Activated naive CD4-positive, alpha-beta T cell treated with anti-CD3 and anti-CD28 coated beads, Interleukin-2, amount 50 U/mL, for 24 hours (primary cell): ENCODE results near the gene HSPA2.
A peak's percentile ranks its signal among the peaks of the same experiment; 100 is the strongest.
"Not testable (repeated sequence)": the region's sequence is repeated elsewhere in the genome, so short reads cannot be mapped to it uniquely, and the experiment has no call there.

Experiments used
- H3K27ac Mint-ChIP-seq: one replicate; pipeline ENCODE4 v1.8.0; 2021; ENCODE audit warnings: mild to moderate bottlenecking, mixed read lengths
- H3K27me3 Mint-ChIP-seq: one replicate; pipeline ENCODE4 v1.8.0; 2021; ENCODE audit warnings: mixed read lengths
- H3K36me3 Mint-ChIP-seq: one replicate; pipeline ENCODE4 v1.8.0; 2021; ENCODE audit warnings: mixed read lengths
- H3K4me1 Mint-ChIP-seq: one replicate; pipeline ENCODE4 v1.8.0; 2021; ENCODE audit warnings: mixed read lengths
- H3K4me3 Mint-ChIP-seq: one replicate; pipeline ENCODE4 v1.8.0; 2021; ENCODE audit warnings: mild to moderate bottlenecking, mixed read lengths
- H3K9me3 Mint-ChIP-seq: one replicate; pipeline ENCODE4 v1.8.0; 2021; ENCODE audit warnings: mixed read lengths

Gene HSPA2

DNA sequence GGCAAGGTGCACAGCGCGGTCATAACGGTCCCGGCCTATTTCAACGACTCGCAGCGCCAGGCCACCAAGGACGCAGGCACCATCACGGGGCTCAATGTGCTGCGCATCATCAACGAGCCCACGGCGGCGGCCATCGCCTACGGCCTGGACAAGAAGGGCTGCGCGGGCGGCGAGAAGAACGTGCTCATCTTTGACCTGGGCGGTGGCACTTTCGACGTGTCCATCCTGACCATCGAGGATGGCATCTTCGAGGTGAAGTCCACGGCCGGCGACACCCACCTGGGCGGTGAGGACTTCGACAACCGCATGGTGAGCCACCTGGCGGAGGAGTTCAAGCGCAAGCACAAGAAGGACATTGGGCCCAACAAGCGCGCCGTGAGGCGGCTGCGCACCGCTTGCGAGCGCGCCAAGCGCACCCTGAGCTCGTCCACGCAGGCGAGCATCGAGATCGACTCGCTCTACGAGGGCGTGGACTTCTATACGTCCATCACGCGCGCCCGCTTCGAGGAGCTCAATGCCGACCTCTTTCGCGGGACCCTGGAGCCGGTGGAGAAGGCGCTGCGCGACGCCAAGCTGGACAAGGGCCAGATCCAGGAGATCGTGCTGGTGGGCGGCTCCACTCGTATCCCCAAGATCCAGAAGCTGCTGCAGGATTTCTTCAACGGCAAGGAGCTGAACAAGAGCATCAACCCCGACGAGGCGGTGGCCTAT is 875 bp downstream of the HSPA2 start:
- H3K27ac Mint-ChIP-seq, result peak overlapping the region; percentile 92

DNA sequence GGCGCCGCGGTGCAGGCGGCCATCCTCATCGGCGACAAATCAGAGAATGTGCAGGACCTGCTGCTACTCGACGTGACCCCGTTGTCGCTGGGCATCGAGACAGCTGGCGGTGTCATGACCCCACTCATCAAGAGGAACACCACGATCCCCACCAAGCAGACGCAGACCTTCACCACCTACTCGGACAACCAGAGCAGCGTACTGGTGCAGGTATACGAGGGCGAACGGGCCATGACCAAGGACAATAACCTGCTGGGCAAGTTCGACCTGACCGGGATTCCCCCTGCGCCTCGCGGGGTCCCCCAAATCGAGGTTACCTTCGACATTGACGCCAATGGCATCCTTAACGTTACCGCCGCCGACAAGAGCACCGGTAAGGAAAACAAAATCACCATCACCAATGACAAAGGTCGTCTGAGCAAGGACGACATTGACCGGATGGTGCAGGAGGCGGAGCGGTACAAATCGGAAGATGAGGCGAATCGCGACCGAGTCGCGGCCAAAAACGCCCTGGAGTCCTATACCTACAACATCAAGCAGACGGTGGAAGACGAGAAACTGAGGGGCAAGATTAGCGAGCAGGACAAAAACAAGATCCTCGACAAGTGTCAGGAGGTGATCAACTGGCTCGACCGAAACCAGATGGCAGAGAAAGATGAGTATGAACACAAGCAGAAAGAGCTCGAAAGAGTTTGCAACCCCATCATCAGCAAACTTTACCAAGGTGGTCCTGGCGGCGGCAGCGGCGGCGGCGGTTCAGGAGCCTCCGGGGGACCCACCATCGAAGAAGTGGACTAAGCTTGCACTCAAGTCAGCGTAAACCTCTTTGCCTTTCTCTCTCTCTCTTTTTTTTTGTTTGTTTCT is 1.7 kb downstream of the HSPA2 start:
- Mint-ChIP-seq H3K9me3 (no peaks in the 10 kb centered on the region), H3K4me3 (peak overlapping the region; percentile 73), H3K27me3 (peaks cover 1% of the 10 kb centered on the region), H3K36me3 (no peaks in the 10 kb centered on the region), H3K27ac (peak overlapping the region; percentile 48), H3K4me1 (peaks cover 30% of the 10 kb centered on the region)

More for the DNA sequence above, 875 bp downstream of the HSPA2 start:
- peaks cover 30% of the 10 kb centered on the region for H3K4me1 Mint-ChIP-seq
- H3K4me3 Mint-ChIP-seq, result peak overlapping the region; percentile 73
- no peaks in the 10 kb centered on the region for H3K36me3 Mint-ChIP-seq
- peaks cover 1% of the 10 kb centered on the region for H3K27me3 Mint-ChIP-seq
- no peaks in the 10 kb centered on the region for H3K9me3 Mint-ChIP-seq

DNA sequence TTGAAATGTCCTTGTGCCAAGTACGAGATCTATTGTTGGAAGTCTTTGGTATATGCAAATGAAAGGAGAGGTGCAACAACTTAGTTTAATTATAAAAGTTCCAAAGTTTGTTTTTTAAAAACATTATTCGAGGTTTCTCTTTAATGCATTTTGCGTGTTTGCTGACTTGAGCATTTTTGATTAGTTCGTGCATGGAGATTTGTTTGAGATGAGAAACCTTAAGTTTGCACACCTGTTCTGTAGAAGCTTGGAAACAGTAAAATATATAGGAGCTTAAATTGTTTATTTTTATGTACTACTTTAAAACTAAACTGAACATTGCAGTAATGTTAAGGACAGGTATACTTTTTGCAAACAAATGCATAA is 2.3 kb downstream of the HSPA2 start:
- H3K4me1 Mint-ChIP-seq, result peaks cover 30% of the 10 kb centered on the region
- H3K27me3 Mint-ChIP-seq, result peaks cover 1% of the 10 kb centered on the region
- peak overlapping the region; percentile 48 for H3K27ac Mint-ChIP-seq
- no peaks in the 10 kb centered on the region for H3K36me3 Mint-ChIP-seq
- peak overlapping the region; percentile 73 for H3K4me3 Mint-ChIP-seq
- no peaks in the 10 kb centered on the region for H3K9me3 Mint-ChIP-seq

DNA sequence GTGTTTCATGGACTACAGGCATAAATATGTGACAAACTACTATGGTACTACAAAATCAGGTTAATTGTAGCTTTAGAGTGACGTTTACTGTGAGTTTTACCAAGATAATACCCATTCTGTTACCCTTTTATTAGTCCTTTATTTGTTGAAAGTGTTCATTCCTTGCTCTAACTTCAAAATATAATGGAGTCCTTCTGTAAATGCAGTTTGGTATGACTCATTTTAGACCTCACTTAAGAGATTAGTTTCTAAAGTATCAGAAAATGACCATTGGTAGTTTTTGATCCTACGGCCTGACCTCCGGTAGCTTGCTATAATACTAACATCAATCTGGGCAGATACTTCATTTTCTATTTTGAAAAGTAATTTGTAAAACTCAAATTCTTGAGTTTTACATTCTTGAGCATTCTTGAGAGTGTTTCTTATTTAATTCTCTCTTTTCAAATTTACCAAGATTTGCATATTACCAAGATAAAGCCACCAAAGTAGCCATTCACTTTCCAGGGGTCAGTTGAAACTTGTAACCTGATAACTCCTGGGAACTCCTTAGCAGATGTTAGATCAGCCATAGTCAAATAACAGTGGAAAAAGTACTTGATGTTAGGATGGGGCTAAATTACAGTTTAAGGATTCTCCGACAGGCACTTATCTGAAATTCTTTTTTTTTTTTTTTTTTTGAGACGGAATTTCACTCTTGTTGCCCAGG is 4.2 kb downstream of the HSPA2 start:
- no peaks in the 10 kb centered on the region for H3K36me3 Mint-ChIP-seq
- peaks cover 31% of the 10 kb centered on the region for H3K4me1 Mint-ChIP-seq
- H3K27me3 Mint-ChIP-seq, result peaks cover 1% of the 10 kb centered on the region
- no peak overlapping the region for H3K4me3 Mint-ChIP-seq
- no peak overlapping the region for H3K27ac Mint-ChIP-seq
- no peaks in the 10 kb centered on the region for H3K9me3 Mint-ChIP-seq

DNA sequence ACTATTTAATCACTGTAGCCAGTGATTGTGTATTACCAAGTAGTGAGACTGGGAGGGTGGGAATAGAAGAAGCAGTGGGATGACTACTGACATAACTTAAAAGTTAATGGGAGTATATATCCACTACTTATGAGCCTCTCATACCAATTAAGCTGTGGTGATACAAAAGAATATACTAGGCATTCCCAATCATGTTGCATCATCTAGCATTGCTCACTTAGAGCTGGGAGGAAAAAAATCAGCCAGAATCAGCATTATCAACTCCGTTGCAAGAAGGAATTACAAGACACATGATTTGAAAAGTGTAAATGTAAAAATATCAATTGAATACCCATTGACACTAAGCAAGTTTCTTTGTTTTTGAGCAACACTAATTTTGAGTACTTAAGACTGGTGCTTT is 8.5 kb downstream of the HSPA2 start:
- no peaks in the 10 kb centered on the region for H3K27me3 Mint-ChIP-seq
- H3K9me3 Mint-ChIP-seq, result no peaks in the 10 kb centered on the region
- H3K36me3 Mint-ChIP-seq, result no peaks in the 10 kb centered on the region
- H3K27ac Mint-ChIP-seq, result no peak overlapping the region
- H3K4me1 Mint-ChIP-seq, result peaks cover 14% of the 10 kb centered on the region
- peak overlapping the region; percentile 27 for H3K4me3 Mint-ChIP-seq

DNA sequence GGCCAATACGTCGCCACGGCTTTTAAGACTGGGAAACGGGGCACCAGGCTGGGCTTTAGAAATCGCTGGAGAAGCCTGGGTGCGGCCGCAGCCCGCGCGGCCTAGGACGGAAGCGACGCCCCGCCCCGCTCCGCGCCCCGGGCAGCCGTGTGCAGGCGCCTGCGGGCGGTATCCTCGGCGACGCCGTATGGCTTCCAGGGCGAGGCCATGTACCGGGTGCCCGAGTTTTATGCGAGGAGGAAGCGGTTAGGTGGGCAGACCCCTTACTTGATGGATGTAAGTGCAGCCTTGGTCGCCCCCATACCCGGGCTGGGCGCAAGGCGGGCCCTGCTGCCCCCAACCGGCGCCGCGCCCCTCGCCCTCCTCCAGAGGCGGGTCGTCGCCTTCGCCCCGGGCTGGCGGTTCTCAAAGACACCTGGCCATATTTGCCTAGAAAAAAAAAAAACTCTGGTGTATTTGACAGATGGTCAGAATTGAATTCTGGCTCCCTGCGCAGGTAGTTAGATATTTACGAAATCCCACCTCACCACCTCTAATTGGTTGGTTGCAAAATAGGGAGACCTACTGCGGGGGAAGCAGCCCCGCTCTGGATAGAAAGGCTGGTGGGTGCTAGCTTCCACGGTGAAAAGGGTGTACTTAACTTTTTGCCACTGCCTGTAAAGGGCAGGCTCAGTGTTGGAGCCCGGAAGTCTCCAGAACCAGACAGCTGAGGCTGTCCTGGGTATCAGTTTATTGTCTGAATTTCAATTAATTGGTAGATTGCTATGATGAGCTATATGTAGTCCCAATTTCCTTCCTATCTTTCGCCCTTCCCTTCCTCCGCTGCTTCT is 9.5 kb downstream of the HSPA2 start, which contains the start of gene PPP1R36:
Gene PPP1R36, plus strand, starts transcription at position 171 of the 830 bp plus-strand sequence. Its CDS starts 37 bp downstream, at position 208.
- peak within 1 kb of the TSS; percentile 35 for H3K27ac Mint-ChIP-seq
- H3K9me3 Mint-ChIP-seq, result no peaks in the 10 kb centered on the region
- peak within 1 kb of the TSS; percentile 70 for H3K4me3 Mint-ChIP-seq

DNA sequence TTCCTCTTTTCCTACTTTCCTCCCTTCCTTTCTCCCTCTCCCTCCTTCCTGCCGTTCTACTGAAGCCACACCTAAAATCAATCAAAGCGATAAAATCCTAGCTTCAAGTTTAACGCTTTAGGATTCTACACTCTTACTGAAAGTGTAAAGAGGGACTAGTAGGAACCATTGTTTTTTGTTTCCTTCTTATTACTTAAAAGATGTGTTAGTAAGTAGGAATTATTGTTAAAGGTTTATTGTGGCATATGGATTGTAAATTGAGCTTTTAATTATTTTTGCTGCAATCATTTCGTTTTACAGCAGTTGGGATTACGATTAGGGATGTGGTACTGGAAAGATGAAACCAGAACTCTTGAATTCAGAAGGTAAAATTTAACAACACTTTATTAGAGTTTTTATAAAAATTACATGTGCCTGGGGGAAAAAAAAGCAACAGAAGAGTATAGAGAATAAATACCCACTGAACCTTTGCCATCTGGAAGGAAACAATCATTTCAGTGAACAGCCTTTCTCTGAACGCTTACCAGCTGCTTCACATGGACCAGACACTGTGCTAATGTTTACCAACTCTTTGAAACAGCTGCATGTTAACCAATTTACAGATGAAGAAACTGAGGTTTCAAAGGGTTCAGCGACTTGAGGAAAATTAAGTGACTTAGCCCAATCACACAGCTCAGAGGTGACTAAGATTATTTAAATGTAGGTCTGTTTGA is 10.2 kb downstream of the HSPA2 start:
- Mint-ChIP-seq H3K4me3 (peak overlapping the region; percentile 70), H3K36me3 (no peaks in the 10 kb centered on the region), H3K4me1 (peaks cover 14% of the 10 kb centered on the region), H3K9me3 (no peaks in the 10 kb centered on the region), H3K27me3 (no peaks in the 10 kb centered on the region), H3K27ac (no peak overlapping the region)

More for the DNA sequence above, 9.5 kb downstream of the HSPA2 start, which contains the start of gene PPP1R36:
- Mint-ChIP-seq H3K4me1 (peaks cover 14% of the 10 kb centered on the region), H3K36me3 (no peaks in the 10 kb centered on the region), H3K27me3 (no peaks in the 10 kb centered on the region)

DNA sequence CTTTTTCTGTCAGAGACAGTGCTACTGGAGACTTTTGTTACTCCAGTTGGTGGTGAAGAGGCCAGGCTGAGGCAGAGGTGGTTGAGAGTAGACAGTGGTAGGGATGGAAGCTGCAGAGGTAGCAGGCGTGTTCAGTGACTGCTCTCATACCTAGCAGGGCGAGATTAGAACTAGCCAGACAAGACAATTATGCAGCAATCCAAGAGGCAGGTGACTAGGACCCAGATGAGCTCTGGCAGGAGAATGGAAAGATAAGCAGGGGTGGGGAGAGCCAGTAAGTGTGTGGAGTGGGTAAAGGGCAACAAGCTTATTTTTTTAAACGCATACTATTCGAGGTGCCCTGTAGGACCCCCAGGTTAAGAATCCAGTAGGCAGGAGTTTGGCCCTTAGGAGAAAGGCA is 14.0 kb downstream of the HSPA2 start:
- Mint-ChIP-seq H3K9me3 (no peaks in the 10 kb centered on the region), H3K27me3 (no peaks in the 10 kb centered on the region), H3K27ac (no peak overlapping the region), H3K4me1 (peaks cover 7% of the 10 kb centered on the region), H3K4me3 (no peak overlapping the region), H3K36me3 (no peaks in the 10 kb centered on the region)

DNA sequence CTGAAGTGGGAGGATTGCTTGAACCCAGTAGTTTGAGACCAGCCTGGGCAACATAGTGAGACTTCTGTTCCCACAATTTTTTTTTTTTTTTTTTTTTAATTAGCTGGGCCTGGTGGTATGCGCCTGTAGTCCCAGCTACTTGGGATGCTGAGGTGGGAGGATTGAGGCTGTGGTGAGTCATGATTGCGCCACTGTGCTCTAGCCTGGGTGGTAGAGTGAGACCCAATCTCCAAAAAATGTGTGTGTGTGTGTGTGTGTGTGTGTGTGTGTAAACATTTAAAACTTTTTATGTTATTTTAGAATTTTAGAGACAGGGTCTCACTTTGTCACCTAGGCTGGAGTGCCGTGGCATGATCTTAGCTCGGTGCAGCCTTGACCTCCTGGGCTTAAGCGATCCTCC is 16.0 kb downstream of the HSPA2 start:
- no peaks in the 10 kb centered on the region for H3K27me3 Mint-ChIP-seq
- peaks cover 12% of the 10 kb centered on the region for H3K4me1 Mint-ChIP-seq

DNA sequence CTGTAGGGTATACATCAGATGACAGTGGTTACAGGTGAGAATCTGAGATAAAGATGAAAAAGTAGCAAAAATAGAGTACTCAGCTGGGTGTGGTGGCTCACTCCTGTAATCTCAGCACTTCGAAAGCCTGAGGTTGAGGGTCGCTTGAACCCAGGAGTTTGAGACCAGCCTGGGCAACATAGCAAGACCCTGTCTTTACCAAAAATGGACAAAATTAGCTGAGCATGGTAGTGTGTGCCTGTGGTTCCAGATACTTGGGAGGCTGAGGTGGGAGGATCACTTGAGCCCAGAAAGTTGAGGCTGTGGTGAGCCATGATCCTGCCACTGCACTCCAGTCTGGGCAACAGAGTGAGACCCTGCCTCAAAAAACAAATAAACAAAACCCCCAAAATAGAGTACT is 17.7 kb downstream of the HSPA2 start:
- not testable (repeated sequence) for H3K9me3 Mint-ChIP-seq, H3K36me3 Mint-ChIP-seq, H3K4me3 Mint-ChIP-seq, H3K27me3 Mint-ChIP-seq, H3K27ac Mint-ChIP-seq
- peaks cover 15% of the 10 kb centered on the region for H3K4me1 Mint-ChIP-seq

More for the DNA sequence above, 16.0 kb downstream of the HSPA2 start:
- no peak overlapping the region for H3K4me3 Mint-ChIP-seq
- no peaks in the 10 kb centered on the region for H3K36me3 Mint-ChIP-seq
- no peak overlapping the region for H3K27ac Mint-ChIP-seq
- H3K9me3 Mint-ChIP-seq, result no peaks in the 10 kb centered on the region

DNA sequence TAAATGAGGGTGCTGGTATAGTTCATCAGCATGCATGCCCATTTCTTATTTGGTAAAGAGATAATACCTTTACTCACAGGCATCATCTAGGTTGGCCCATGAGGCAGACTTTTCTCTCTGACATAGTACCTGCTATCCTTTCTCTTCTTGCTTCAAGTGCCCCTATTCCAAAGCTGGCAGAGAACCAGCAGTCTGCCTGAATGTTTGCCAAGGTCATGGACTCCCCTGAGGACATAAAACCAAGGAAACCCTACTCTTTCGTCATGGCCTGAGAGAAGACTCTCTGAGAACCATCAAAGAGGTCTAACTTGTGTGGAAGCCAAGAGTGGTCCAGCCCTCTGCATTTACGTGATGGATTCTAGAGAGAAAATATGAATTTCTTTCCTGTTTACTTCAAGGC is 21.1 kb downstream of the HSPA2 start:
- H3K9me3 Mint-ChIP-seq, result no peaks in the 10 kb centered on the region

DNA sequence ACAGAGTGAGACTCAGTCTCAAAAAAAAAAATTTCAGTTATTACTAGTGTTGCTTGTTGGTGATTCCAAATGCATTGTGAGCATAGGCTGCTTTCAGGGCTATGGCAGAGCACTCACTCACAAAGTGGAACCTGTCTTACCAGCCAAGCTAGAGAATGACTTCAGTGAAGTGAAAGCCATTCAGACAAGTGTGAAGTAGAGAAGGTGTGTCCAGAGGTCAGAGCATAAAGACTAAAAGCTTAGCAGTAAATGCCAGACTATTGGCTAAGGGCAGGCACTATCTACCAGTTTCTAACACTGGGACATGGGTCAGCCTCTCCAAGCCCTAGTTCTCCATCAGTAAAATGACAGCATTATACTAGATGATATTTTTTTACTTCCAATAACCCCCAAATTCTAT is 21.9 kb downstream of the HSPA2 start:
- H3K4me1 Mint-ChIP-seq, result peaks cover 15% of the 10 kb centered on the region
- no peak overlapping the region for H3K4me3 Mint-ChIP-seq
- no peaks in the 10 kb centered on the region for H3K9me3 Mint-ChIP-seq
- H3K27ac Mint-ChIP-seq, result no peak overlapping the region
- H3K36me3 Mint-ChIP-seq, result no peaks in the 10 kb centered on the region
- H3K27me3 Mint-ChIP-seq, result peaks cover 2% of the 10 kb centered on the region

More for the DNA sequence above, 21.1 kb downstream of the HSPA2 start:
- H3K27me3 Mint-ChIP-seq, result peaks cover 1% of the 10 kb centered on the region
- no peak overlapping the region for H3K27ac Mint-ChIP-seq
- peaks cover 15% of the 10 kb centered on the region for H3K4me1 Mint-ChIP-seq
- H3K4me3 Mint-ChIP-seq, result no peak overlapping the region
- H3K36me3 Mint-ChIP-seq, result no peaks in the 10 kb centered on the region

DNA sequence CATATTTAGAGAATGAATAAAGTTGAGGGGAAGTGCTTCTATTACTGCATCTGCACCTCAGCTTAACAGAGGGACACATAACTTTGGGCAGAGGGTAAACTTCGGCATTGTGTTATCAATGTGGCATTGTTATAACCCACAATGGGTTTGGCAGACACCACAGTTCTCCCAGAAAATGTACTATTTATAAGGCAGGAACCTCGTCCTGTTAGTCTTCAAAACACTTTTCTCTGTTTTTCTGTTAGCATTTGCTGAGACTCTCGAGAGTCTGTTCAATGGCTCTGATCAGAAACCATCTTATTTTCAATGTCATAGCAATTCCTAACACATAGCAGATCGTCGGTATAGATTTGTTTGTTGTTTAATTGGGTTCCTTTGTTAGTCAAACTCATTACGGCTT is 23.2 kb downstream of the HSPA2 start:
- peaks cover 15% of the 10 kb centered on the region for H3K4me1 Mint-ChIP-seq

DNA sequence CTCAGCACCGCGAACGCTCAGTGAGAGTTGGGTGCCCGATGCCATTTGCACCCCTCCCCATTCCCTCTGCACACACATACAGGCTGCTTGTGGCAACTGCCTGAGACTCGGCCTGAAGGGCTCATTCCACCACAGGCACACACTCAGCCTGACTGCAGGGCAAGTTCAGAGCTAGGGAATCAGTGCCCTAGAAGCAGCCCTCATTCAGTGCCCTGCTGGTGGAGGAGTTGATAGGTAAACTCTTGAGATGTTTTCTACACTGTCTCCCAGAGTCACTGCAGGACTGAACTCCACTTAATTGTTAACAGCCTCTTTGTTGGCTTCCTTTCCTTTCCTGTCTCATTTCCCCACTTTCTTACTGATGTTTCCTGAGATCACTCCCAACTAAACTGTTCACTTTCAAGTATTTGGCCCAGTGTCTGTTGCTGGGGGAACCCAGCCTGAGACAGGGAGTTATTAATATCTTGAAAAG is 26.1 kb downstream of the HSPA2 start:
- no peaks in the 10 kb centered on the region for H3K36me3 Mint-ChIP-seq
- H3K9me3 Mint-ChIP-seq, result no peaks in the 10 kb centered on the region
- H3K27ac Mint-ChIP-seq, result no peak overlapping the region
- peaks cover 2% of the 10 kb centered on the region for H3K27me3 Mint-ChIP-seq
- H3K4me3 Mint-ChIP-seq, result no peak overlapping the region
- peaks cover 2% of the 10 kb centered on the region for H3K4me1 Mint-ChIP-seq

More for the DNA sequence above, 23.2 kb downstream of the HSPA2 start:
- Mint-ChIP-seq H3K4me3 (no peak overlapping the region), H3K36me3 (no peaks in the 10 kb centered on the region), H3K27me3 (peaks cover 2% of the 10 kb centered on the region), H3K27ac (no peak overlapping the region), H3K9me3 (no peaks in the 10 kb centered on the region)
